NCI-H2081 treated with DMSO at 0.1 percent for 48 hours (cell line): ENCODE data around the gene COL16A1.

Experiments used
- DNase-seq: peaks from one replicate; lab custom pipeline; 2025; lab: John Stamatoyannopoulos, UW

Gene COL16A1

DNA sequence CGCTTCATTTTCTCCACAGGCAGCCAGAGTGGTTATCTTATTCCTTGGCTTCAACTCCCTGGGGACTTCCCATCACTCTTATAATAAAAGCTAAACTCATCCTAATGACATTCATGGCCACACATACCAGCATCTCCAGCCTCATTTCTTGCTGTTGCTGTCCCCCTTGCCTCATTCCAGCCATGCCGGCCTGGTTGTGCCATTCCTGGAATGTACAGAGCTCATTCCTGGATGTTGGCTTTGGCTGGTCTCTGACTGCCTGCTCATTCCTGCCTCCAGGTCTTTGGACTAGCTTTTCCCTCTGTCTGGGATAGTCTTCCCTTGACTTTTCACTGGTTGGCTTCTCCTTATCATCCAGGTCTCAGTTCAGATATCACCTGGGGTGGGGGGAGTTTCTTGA, 56.7 kb downstream of the COL16A1 start:
- no peak for DNase-seq

- no peak for DNase-seq
Observed at GRCh38 chr1:31646259-31646960, 57.4 kb downstream of the COL16A1 start.

DNA sequence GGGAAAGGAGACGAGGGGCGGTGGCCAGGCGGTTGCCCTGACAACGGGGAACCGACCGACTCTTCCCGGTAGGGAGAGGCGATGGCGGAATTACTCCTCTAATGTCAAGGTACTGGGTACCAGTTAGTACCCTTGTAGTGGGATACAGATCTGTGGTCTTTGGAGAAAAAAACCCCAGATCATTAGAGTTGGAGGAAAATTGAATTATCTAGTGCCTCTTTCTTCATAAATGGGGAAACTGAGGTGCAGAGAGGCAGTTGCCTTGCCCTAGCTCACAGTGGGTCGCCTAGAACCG, 58.6 kb downstream of the COL16A1 start:
- DNase-seq = no peak

GRCh38 chr1:31644560-31645273, 59.1 kb downstream of the COL16A1 start, which contains the start of gene PEF1:
PEF1 (minus strand) TSS chr1:31644876; CDS start chr1:31644864, 12 bp downstream.
- peak; percentile 99 for DNase-seq

GRCh38 chr1:31643976-31644559, 59.7 kb downstream of the COL16A1 start:
- no peak for DNase-seq

DNA sequence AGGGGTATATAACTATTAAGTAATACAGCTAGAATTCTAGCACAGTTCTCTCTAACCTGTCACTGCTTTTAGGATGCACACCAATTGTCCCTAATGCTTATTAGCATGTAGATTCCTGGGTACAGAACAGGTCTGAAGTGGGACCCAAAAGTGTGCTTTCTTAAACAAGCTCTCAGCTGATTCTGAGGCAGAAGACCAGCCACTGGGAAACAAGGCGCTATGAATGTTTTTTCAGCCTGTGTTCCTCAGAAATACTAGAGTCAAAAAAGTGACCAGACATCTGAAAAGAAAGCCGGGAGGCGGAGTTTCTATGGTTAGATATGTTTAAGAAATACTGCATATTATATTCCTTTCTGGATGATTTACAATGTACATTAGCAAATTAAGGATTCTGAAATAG, 60.9 kb downstream of the COL16A1 start:
- DNase-seq = no peak

- DNase-seq = no peak
Observed at GRCh38 chr1:31642366-31642765, 61.5 kb downstream of the COL16A1 start.

DNA sequence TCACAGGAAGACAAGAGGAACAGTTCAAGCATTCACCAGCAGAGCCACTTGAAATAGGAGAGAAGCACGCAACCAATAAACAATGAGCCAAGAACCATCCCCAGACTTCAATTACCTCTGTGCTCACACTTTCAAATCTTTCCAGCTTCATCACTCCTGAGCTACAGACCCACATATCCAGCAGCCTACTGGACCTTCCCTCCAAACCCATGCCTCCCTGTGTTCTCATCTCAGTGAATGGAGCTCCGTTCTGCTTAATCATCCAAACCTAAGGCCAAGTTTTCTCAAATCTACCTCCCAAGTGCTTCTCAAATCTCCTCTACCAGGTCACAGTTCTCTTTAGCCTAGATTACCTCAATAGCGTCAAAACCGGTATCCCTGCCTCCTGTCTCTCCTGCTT, 62.9 kb downstream of the COL16A1 start:
- no peak for DNase-seq

- DNase-seq = no peak
Observed at GRCh38 chr1:31640179-31640578, 63.6 kb downstream of the COL16A1 start.

GRCh38 chr1:31639543-31639942, 64.3 kb downstream of the COL16A1 start:
- DNase-seq = no peak

- no peak for DNase-seq
Observed at GRCh38 chr1:31637915-31638673, 65.7 kb downstream of the COL16A1 start.

DNA sequence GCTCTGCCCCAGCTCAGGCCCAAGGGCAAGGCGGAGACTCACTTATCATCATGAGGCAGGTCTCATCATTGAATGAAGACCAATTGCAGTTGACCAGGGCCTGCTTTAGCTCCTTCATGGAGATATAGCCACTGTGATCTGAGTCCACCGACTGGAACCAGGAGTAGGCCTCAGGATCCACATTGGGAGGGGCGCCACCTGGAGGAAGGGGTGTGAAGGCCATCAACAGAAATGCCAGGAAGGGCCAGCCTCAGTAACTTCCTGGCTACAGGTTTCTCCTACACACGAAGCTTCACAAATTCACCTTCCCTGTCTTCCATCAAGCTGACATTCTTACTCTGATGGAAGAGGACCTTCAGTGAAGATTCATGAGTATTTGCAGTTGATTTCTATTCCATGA, 70.7 kb downstream of the COL16A1 start:
- DNase-seq = no peak

GRCh38 chr1:31632649-31633048, 71.2 kb downstream of the COL16A1 start:
- DNase-seq = no peak

DNA sequence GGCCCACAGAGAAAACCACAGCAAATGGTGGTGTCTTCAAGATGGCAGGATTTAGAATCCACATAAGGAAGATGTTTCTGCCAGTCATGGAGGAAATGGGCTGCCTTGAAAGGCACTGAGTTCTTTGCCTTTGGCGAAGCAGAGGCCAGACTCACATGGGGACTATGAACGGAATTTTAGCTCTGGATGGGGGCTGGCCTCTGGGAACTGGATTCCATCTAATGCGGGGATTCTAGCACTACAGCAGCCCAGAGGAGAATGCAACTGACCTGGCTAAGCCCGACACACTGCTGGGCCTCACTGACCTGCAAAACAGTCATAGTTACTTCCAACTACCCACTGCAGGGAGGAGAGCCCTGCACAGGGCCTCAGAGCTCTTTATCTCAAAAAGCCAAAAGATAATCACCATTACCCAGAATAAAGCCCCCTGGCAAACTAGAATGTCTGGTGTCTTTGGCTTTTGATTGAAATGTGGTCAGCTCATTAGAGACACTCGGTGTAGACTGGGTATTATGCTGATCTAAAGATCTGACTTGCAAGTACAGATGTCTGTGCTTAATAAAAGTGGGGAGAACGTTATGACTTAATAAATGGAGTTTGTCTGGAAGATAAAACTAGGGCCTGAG, 74.8 kb downstream of the COL16A1 start:
- DNase-seq = no peak

DNA sequence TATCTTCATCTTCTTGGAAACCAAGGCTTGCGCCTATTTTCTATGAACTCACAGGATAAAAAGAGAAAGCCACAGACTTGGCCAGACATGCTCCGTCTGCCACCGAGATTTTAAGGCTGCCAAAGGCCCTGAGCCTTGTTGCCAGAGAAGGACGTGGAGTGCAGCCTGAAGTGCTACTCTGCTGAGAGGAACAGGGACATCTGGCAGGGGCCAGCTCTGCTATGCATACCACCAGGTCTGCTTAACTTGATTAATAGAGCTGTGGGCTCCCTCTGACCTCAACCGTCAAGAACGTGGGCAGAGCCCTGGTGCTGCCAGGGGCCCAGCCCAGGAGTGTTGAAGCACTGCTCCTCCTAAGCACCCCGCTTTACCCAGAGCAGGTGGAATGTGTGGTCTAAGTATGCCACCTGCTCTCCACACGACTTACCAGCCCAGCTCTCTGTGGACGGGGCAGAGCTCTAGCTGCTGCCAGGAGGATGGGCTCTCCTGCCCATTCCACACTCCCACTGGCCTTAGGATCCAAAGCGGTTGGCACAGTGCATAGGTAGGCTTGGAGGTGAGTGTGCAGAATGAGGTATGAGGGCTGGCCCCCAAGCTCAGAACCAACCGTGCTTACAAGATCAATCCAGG, 75.8 kb downstream of the COL16A1 start:
- no peak for DNase-seq

DNA sequence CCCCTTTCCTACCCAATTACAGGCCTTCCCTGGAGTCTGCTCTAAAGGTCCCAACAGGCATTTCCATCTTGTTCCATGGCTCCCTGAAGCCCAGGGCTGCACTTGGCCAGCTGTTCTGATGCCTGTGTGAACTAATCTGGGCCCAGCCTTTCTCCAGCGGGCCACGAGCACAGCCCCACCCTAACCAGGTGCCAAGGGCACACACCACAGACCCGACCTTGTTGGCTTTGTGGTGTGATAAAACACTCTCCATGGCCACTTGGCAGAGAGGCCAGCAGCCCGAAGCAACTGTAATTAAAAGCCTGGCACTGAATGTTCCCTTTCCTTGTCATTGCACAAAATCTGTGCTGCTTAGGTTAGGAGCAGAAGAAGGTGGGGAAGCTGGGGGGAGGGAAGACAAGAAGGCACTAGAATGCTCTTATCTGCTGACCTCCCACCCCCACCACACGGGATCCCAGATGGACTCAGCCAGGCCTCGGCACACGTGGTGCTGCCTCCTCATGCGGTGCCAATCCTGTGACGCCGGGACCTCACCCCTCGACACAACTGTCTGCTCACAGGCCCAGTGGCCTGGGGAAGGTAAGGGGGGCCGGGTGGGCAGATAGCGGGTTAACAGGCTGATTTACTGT, 76.4 kb downstream of the COL16A1 start:
- DNase-seq = no peak

DNA sequence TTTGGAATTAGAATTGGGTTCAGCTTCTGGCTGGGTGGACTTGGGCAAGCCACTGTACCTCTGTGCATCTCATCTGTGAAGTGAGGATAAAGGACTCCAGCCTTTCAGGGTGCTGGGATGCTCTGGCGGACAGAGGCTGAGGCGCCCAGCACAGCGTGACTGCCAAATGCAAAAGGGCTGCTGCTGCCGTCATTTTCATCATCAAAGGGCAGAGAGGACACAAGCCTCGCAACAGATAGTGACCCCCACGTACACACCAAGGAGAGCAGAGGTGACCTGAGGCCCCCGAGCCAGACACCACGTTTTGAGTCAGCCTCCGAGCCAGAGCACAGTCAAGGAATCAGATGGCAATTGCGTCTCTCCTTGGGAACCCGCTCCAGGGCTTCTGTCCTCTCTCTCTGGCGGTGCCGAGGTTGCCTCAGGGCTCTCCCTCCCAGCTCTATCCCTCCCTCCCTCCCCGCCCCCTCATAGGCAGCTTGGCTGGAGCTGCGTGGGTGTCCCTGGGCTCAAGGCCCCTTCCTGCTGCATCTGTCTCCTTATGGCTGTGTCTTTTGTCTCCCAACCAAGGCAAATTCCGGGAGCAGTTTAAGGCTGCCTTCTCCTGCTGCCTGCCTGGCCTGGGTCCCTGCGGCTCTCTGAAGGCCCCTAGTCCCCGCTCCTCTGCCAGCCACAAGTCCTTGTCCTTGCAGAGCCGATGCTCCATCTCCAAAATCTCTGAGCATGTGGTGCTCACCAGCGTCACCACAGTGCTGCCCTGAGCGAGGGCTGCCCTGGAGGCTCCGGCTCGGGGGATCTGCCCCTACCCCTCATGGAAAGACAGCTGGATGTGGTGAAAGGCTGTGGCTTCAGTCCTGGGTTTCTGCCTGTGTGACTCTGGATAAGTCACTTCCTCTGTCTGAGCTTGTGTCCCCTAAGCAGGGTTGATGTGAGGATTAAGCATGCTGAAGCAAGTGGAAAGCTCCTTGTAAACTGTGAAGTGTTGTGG, 77.3 kb downstream of the COL16A1 start:
- no peak for DNase-seq

GRCh38 chr1:31625561-31626222, 78.1 kb downstream of the COL16A1 start:
- no peak for DNase-seq

GRCh38 chr1:31624731-31625514, 78.9 kb downstream of the COL16A1 start:
- DNase-seq = no peak
